KBM-7 (cell line): ENCODE results near the gene GARIN6.
"Not testable (repeated sequence)": the region's sequence is repeated elsewhere in the genome, so short reads cannot be mapped to it uniquely, and the experiment has no call there.

Experiments
- DNase-seq: peaks from one replicate; pipeline ENCODE4 v3.0.0-alpha.2; 2015
- in situ Hi-C: fragments of 300-500 bp; cut with MboI; formaldehyde crosslinking; loops from 2 replicates; pipeline ENCODE4 v1.14.3; 2020; ENCODE audit warnings: low sequenced_read_pairs, low pct_unique_long_range_greater_than_20kb, mixed read lengths

Gene GARIN6

GRCh38 chr12:99647453-99647852 is at the start of gene GARIN6:
TSS of gene GARIN6 (plus strand) at chr12:99647753. CDS start at chr12:99648175, 422 bp downstream.
- in situ Hi-C loops: no loop called here

DNA sequence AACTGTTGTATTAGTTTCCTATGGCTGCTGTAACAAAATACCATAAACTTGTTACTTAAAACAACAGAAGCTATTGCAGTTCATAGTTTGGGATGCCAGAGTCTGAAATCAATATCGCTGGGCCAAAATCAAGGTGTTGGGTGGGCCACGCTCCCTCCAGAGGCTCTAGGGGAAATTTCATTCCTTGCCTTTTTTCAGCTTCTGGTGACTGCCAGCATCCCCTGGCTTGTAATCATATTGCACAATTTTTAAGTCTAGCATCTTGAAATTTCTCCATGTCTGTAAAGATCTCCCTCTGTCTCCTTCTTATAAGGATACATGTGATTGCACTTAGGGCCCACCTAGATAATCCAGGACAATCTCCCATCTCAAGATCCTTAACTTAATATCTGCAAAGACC is 48.8 kb upstream of the GARIN6 start:
- no peak for DNase-seq
- in situ Hi-C loops: no loop called here

More at GRCh38 chr12:99647453-99647852, at the start of gene GARIN6:
- DNase-seq: no peak

- no peak for DNase-seq
- in situ Hi-C loops: no loop called here
These were observed 47.2 kb upstream of the GARIN6 start for GRCh38 chr12:99600388-99600787.

GRCh38 chr12:99609455-99610181 is 37.9 kb upstream of the GARIN6 start:
- DNase-seq: no peak
- in situ Hi-C loops: no loop called here

- in situ Hi-C loops: no loop called here
- no peak for DNase-seq
These were observed 36.4 kb upstream of the GARIN6 start for GRCh38 chr12:99611117-99611516.

GRCh38 chr12:99611599-99611998 is 36.0 kb upstream of the GARIN6 start:
- no peak for DNase-seq
- in situ Hi-C loops: no loop called here

DNA sequence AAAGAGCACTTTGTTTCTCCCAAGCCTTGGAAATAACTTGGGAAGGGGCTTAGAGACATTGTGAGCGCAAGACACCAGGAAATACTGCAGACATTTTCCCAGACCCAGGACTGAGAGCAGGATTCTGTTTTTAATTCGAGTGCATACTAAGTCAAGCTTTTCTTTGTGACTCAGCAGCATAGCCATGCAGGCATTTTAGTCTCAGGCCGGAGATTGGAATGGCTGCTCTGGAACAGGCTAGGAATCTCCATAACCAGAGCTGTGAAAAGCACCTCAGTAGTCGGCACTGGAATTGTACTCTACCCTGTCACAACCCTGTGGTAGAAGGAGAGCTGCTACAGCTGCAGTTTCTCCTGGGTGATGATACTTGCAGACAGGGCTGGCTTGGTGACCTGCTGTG is 28.9 kb upstream of the GARIN6 start:
- DNase-seq: no peak
- in situ Hi-C loops: no loop called here

DNA sequence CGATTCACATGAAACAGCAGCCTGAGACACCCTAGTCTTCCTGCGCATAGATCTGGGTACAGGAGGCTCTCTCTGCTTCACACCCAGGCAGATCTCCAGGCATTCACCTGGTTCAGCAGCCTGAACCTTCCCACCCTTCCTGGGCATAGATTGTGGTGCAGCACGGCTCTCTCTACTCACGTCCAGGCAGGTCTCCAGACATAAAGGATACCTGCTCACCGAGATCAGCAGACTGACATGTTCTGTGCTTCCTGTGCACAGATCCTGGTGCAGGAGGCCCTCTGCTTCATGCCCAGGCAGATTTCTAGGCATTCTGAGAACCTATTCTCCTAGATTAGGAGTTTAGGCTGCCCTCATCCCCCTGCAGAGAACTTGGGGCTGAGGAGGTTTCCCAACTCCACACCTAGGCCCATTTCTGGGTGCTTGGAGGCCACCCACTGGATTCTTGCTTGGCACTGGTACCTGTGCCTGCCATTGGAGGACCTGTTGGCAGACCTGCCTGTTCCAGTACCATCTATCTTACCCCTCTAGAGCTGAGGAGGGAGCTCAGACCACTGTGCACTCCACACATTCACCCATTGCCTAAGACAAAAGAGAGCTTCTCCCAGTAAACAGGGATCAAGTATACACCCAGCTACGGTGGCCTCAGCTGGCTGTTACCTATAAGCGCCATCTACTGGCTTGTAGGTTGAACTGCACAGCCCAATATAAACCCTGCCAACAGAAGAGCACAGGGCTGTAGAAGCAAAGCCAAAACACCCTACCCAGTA is 28.0 kb upstream of the GARIN6 start:
- DNase-seq: peak; percentile 33
- in situ Hi-C loops: no loop called here

GRCh38 chr12:99620159-99620479 is 27.4 kb upstream of the GARIN6 start:
- in situ Hi-C loops: no loop called here
- DNase-seq: no peak

DNA sequence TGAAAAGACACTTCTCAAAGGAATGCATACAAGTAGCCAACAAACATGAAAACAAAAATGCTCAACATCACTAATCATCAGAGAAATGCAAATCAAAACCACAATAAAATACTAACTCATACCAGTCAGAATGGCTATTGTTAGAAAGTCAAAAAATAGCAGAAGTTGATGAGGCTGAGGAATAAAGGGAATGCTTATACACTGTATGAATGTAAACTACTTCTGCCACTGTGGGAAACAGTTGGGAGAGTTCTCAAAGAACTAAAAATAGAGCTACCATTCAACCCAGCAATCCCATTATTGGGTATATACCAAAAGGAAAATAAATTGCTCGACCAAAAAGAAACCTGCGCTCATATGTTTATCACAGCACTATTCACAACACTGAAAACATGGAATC is 23.0 kb upstream of the GARIN6 start:
- DNase-seq, in situ Hi-C loops: not testable (repeated sequence)

DNA sequence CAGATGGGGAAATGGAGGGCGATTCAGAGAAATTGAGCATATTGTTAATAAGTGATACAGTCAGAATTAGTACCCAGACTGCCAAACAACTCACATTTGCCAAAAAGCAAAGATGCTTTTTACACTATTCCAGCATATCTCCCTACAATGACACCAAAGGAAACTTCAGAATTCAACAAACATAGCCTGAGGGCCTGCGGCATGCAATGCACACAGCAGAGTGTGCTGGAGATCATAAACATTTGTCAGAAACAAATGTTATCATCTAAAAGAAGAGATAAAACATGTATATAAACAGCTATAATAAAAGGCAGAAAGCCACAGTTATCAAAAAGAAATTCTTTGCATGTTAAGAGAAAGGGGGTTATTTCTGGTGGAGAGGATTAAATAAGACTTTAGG is 20.1 kb upstream of the GARIN6 start:
- in situ Hi-C loops: no loop called here
- no peak for DNase-seq

DNA sequence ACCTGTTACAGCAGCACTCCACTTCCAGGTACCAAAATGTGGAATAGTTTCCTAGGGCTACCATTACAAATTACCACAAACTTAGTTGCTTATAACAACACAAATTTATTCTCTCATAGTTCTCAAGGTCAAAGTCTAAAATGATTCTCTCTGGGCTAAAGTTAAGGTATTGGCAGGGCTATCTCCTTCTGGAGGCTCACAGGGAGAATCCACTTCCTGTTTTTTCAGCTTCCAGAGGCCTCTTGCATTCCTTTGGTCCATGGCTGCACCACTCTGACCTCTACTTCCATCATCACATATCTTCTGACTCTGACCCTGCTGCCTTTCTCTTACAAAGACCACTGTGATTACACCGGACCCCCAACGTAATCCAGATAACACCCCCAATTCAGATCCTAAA is 2.9 kb upstream of the GARIN6 start:
- DNase-seq: no peak
- in situ Hi-C loops: no loop called here

DNA sequence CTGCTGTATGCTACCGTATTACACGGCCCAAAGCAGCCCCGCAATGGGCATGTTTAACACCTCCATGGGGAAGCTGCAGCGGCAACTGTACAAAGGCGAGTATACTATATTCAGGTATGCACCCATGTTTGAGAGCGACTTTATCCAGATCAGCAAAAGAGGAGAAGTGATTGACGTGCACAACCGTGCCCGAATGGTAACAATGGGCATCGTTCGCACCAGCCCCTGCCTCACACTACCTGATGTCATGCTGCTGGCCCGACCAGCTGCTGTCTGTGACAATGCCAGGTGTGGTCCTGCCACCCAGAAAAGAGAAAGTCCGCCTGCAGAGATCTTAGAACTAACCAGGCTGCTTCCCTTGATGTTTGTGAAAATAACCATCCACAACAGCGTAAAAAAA is 630 bp downstream of the GARIN6 start:
- in situ Hi-C loops: no loop called here
- no peak for DNase-seq

GRCh38 chr12:99649551-99649950 is 2.0 kb downstream of the GARIN6 start:
- in situ Hi-C loops: no loop called here
- DNase-seq: no peak

DNA sequence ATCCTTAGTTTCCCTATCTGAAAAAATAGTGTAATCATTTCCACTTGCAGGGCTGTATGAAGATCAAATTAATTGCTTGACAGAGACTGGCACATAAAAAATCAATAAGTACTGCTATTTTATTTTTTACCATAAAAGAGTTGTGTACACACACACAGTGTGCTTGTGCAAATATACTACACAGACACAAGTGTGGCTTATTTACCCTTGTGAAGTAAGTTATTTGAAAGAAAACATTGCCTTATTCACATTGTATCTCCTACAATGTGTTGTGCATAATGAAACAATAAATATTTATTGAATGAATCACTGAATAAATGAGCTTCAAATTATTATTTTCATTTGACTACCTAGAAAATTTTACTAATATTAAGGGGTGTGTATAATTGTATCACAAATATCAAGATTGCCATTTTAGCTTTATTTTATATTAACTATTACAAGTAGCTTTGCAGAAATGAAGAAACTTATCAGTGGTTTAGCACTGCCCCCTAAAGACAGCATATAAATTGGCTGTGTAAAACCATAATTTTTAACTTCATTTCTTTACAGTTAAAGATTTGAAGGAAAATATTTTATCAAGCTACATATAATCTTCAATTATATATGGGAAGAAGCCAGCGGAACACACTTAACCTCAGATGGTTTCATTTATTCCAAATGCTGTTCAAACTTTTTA is 11.3 kb downstream of the GARIN6 start:
- in situ Hi-C loops: no loop called here

DNA sequence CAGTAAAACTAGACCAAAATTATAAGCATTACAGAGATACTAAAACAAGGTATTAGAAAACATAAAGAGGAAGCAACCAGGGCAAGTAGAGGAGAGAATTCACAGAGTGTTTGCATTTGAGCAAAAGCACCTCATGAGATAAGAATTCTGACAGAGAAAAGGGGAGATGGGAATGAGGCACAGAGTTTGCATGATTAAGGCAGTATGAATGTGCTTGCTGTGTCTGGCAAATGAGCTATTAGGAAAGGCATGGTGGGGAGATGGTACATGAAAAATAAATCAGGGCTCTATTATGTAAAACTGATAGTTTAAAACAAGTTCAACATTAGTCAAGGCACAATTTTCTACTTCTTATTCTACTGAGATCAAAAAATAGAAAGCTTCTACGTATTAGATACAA is 23.1 kb downstream of the GARIN6 start:
- in situ Hi-C loops: no loop called here
- no peak for DNase-seq

More for the DNA sequence above, 11.3 kb downstream of the GARIN6 start:
- no peak for DNase-seq

- DNase-seq: peak; percentile 5
- in situ Hi-C loops: no loop called here
These were observed 32.7 kb downstream of the GARIN6 start for GRCh38 chr12:99680276-99680675.

GRCh38 chr12:99686142-99686541 is 38.6 kb downstream of the GARIN6 start:
- in situ Hi-C loops: no loop called here
- no peak for DNase-seq

GRCh38 chr12:99695050-99695449 is 47.5 kb downstream of the GARIN6 start:
- DNase-seq: no peak
- in situ Hi-C loops: no loop called here
